ENCODE measurements around the gene PMP22.

PMP22 gene

DNA sequence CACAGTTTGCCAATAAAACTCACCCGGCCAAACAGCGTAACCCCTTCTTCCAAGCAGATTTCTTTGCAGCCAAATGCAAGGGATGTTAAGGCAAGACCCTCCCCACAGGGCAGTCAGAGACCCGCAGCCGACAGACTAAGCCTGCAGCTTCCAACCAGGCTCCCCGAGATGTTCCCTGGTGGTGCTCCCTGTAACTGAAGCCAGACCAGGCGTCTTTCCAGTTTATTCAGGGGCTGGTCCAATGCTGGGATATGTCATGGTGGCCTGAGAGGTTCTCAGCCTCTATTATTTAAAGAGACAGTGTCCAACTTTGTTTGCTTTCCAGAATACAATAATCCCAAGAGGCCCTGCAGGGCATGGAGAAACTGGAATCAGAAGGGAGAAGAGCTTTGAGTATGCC is at the start of gene PMP22:
PMP22 (minus strand) TSS at position 196 of the 400 bp plus-strand sequence. CDS start 4,599 bp downstream, outside the sequence.
- DNase-seq = no peak

DNA sequence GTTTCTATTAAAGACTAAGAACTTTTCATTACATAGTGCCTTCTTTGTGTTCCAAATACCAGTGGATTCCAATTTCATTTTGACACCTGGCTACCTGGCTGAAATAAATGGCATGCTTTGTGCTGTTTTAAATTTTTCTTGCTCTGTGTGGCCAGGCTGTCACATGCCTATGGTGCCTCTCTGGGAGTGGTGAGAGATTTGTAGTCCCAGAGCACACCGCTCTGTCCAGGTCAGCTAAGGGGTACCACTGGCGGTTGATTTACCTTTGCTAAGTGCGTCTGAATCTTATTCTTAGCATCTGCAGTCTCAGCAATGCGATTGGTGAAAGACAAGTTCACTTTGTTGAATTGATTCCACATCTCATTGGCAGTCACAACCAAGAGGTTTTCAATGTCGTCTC is 46.9 kb upstream of the PMP22 start:
- no peak for DNase-seq

DNA sequence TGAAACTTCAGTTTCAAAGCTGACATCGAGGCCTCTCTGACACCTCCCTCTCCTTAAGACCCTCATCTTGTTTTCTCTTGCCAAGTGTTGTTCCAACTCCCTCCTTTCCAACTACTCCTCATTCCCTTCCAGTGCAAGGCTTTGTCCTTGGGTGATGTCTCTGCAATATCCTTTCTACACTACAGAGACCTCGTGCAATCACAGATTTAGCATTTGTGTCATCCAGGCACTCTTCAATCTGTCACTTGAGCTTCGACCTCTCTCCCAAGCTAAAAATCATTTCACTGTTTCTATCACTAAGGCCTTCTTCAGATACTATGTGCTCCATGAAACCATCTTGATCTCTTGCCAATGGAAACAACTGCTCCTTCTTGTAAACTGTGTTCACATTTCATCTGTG is 44.7 kb upstream of the PMP22 start:
- DNase-seq = no peak

DNA sequence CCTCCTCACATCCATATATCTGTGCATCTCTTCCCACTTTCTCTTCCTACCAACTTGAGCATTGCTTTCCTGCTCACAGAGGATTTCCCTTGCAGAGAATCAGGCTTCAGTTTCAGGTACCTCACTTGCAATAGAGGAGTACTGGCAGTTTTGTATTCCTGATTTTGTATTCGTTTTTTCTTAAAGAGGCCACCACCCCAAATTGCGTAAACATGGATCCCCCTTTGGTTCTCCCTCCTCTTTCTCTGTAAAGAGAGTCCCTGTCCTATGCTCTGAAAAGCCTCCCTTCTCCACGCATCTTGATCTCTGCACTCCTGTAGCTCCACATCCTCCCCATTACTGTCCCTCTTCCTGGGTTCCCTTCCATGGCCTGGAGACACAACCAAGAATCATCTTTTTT is 44.1 kb upstream of the PMP22 start:
- no peak for DNase-seq

DNA sequence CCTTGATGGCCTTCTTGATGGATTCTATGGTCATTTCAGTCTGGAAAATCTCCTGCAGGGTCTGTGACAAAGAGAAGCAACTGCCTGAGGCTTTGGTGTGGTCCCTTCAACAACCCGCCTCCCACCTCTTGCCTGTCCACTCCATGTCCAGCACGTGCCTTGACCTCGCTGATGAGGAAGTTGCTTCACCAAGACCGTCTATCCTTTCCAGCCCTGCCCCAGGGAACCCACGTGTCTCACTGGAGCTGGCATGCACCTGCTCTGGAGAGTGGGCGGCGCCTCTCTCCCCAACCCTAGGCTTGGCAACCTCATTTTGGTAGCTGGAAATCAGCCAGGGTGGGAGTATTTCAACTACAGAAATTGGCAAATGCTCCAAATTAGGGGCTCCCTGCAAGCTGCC is 43.6 kb upstream of the PMP22 start:
- no peak for DNase-seq

DNA sequence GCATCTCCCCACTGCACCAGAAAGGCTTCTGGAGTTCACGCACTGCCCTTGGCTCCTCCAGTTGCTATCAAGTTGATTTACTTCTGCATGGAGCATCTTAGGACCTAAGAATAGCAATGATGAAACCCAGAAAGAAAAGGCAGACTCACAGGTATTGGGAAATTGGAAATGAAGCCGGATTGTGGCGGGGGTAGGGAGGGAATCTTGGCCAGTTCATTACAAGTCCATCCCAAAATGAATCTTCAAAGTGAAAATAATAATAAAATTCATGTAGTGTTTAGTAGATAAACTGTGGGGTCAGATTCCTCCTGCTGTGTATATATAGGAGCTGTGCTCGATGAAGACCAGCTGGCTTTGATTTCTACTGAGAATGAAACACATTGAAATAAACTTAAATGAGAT is 42.6 kb upstream of the PMP22 start:
- DNase-seq = no peak

DNA sequence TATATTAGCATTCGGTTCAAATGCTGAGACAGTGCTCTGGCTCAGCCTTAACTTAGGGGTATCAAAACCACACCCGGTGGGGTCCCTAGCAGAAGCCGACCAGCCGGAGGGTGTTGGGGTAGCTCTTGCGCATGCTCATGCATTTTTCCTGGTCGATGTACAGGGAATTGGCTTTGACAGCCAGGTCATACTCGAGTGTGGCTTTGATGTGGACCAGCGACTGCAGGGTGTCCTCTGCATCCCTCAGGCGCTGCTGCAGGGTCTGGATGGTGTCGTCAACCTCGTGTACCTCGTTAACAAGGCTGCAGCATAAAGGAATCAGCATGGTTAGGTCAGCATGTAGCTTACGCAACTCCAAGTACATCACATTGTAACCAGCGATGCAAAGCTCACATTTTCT is 38.7 kb upstream of the PMP22 start:
- DNase-seq = no peak

DNA sequence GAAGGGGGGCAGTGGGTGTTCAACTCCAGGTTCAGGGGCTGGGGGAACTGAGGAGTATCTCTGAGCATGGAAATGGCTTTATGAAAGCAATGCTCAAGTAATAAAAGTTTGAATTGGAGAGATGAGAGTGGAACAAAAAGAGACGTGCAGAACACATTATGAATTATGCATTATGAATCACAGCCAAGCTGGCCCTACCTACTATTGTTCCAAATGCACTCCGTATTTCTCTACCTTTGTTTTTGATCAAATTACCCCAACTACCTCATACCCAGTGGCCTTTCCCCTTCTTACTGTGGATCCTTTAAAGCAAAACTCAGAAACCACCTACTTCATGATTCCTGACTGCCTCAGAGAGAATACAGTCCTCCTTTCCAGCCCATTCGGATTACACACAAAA is 38.1 kb upstream of the PMP22 start:
- DNase-seq = no peak

DNA sequence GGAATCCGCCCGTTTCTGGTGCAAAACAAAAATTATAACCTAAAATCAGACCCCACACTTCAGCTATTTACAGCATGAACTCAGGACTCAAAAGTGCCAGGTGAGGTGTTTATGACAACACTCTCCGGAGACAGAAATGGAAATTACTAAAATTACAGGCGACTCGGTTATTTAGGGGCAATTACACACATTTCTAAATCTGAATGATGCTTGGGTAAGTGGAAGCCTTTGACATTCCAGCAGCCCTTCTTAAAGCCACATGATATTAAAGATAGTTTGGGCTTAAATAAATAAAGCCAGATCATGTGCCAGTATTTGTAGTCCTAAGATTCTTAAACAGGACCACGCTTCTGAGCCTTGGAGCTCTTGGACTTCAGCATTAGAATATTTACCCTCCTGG is 36.7 kb upstream of the PMP22 start:
- DNase-seq = no peak

DNA sequence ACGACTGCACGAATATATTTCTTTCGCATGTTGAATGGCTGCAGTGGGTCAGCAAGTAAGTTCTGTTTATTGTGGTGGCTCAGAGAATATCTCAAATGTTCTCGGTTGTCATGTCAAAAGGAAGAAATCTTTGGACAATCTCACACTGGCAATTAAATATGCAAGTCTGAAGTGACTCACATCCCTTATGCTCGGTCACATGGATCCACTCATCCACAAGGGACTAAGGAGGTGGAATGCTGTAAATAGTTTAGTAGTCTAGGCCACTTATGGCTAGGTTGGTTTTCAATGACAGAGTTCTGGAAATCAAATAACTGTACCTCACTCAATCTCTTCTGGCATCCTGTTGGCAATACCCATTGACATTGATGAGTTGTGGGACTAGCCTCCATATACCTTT is 33.0 kb upstream of the PMP22 start:
- no peak for DNase-seq

DNA sequence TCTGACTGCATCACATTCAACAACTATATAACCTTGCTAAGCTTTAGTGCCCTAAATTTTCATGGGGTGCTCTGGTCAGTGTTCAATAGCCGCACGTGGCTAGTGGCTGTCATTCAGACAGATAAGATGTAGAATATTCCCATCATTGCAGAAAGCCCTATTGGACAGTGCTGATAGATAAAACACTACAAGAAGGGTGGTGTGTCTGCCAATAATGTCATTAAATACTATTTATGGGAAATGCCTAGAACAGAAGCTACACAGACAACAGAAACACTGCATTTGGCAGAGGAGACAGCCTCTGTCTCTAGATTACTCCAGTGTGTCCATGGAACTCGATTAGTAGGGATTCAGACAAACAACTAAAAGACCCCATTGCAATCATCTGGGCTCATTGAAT is 28.4 kb upstream of the PMP22 start:
- DNase-seq = no peak

DNA sequence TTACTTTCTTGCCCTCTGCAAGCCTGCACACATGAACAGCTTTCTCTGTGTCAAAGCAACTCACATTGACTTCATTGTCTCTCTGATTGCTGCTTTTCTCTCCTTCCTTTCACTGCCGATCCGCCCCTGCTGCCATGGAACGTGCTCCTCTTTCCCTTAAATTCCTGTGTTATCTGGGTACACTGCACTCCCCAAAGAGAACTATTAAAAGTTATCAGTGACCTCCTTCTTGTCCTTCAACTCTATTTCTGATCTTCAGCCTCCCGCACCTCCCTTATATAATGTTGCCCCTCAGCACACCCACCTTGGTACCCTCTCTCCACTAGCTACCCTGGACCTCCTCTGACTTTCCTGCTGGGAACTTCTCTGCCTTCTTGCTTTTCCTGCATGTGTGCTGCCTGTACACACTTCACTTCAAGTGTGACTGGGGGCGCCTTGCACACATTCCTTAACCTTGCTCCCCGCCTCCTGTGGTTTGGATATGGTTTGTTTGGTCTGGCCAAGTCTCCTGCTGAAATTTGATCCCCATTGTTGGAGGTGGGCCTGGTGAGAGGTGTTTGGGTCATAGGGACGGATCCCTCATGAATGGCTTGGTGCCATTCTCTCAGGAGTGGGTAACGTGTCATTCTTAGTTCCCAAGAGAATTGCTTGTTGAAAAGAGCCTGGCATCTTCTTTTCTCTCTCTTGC is 26.7 kb upstream of the PMP22 start:
- no peak for DNase-seq

DNA sequence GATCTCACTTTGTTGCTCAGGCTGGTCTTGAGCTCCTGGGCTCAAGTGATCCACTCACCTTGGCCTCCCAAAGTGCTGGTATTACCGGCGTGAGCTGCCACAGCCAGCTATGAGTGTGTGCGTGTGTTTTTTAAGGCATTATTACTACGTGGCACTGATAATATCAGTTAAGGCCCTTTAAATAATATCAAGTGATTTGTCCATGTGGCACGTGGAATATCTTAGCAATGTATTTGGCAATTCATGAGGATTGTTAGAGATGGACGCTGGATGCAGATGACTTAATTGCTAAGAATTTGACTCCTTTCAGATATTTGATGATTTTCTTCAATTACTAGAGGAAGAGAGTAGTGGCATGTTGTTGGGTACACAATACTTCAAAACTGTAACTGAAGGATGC is 25.5 kb upstream of the PMP22 start:
- no peak for DNase-seq

DNA sequence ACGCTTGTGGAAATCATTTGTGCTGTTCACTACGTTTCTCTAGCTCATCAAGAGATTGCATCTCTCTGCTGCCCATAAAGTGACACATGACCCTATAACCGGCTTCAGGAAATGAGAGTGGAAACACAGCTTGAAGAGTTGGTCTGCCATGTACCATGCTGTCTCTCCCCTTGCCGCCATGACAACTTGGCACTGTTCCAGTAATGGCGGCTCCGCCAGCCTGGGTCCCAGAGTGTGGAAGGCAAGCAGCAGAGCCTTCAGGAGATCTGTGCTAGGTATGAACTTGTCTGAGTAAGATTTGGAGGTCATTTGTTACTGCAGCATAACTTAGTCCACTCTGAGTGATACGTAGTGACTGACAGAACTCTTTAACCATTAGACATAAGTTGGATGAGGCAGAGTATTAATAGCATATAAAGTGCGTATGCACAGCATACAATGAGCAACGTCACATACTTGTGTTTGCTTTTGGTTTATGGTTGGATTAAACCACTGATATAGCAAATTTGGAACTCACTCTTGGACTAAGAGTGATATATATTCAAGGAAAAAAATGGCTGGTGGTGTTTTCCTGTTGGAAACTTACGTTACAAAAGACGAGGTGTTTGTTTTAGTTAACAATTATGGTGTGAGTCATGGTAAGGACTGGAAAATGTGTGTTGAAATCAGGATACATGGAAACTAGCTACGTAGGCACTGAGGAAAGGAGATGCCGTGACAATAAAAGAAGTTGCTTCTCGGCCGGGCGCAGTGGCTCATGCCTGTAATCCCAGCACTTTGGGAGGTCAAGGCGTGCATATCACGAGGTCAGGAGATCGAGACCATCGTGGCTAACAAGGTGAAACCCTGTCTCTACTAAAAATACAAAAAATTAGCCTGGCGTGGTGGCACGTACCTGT is 24.4 kb upstream of the PMP22 start:
- DNase-seq = no peak

DNA sequence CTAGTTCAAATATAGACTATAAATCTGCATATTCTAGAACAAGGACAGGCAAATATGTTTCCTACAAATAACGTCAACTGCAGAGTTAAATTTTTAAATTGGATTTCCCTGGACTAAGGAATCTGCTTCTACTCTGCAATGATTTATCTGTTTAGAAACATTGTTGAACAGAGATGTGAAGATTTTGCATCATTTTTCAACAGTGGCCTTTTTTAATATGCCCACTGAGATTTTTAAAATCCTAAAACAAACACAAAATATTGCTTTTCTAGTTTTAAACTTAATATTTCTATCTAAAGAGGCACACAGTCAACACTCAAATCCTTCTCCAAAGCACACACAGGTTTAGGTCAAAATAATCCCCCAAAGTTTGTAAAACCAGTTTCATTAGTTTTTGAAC is 23.7 kb upstream of the PMP22 start:
- no peak for DNase-seq

DNA sequence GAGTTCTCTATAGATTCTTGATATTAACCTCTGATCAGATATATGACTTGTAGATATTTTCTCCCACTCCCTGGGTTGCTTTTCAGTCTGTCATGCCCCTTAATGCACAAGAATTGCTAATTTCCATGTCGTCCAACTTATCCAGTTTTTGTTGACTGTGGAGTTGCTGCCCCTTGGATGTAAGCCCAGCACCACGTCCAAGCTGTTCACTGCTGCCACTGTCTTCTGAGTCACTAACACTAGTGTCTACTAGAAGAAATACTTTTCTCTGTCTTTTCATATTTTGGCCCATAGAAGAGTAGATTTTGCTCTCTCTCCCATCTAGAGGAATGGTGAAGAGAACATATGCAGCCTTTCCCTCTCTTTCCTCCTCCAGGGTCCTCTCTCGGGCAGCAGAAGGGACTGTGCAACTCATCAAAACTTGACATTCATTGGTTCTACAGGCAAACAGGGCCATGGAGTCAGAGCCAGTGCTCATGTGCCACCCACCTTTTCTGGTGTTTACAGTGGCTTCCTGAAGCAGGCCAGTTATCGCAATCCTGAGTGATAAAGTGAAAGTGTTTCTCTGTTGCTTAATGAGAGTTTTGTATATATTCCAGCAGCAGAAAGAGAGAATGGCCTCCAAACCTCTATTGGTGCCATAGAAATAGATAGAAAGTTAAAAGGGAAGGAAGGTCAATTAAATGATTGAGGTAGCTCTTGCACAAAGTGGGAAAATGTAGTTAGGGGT is 22.6 kb upstream of the PMP22 start:
- DNase-seq = no peak

DNA sequence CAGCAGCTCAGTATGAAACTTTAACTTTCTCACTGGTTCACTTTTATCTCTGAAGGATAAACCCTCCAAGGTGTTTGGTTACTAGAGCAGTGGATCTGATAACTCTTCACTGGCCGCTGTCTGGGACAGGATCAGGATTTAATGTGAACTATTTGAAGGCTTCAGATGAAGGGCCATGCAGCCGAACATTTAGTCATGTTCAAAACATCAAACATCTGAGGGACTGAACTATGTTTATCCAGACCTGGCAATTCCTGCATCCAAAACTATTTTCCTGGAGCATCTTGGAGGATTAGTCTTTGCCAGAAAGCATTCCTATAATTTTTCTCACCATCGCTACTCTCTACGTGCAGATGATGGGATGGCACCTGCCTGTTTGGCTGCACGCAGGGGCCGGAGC is 20.3 kb upstream of the PMP22 start:
- DNase-seq = no peak

DNA sequence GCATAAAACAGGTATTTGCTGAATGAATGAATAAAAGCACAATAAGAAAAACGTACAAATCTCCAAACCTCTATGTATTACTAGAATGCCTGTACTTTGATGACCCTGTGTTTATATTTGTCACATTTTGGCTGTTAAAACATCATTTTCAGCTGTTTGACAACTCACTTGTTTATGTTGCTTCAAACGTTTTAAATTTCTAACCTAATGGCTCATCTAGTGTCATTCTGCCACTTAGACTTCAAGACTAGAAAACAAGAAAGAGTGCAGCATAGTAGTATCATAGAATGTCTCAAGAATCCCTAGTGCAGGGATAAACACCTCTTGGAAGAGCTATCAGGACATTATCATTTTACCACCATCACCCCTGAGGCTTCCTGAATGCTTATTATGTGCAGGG is 19.4 kb upstream of the PMP22 start:
- DNase-seq = no peak

DNA sequence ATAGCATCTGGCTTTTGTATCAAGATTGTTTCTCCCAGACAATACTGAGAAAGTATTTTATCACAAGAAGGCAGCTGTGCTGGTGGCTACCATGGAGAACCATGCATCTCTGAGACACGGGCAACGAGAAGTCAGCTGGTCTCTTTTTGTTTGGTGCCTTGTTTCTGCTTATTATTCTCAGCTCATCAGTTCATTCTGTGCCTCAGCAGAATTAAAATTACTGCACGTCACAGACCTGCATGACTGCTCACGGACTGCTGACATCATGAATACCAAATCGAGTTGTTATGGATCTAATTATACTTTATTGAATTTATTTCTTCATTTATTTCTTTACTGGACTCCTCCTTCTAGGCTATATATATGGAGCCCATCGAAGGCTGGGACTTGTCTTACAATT is 19.0 kb upstream of the PMP22 start:
- no peak for DNase-seq

DNA sequence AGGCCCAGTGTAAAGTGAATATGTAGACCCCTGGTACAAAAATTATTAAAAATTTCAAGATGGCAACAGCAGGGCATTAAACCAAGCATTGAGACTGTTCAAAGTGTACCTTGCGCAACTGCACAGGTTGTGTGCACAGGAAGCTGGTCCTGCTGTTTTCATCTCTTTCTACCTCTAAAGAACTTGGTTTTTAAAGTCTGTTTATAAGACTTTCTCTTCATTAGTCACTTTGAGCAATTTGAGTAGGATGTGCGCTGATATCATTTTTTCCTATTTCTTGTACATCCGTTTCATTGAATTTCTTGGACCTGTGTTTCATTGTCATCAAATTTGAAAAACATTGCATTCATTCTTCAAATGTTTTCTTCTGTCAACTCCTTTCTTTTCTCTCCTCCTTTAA is 16.8 kb upstream of the PMP22 start:
- DNase-seq = no peak

DNA sequence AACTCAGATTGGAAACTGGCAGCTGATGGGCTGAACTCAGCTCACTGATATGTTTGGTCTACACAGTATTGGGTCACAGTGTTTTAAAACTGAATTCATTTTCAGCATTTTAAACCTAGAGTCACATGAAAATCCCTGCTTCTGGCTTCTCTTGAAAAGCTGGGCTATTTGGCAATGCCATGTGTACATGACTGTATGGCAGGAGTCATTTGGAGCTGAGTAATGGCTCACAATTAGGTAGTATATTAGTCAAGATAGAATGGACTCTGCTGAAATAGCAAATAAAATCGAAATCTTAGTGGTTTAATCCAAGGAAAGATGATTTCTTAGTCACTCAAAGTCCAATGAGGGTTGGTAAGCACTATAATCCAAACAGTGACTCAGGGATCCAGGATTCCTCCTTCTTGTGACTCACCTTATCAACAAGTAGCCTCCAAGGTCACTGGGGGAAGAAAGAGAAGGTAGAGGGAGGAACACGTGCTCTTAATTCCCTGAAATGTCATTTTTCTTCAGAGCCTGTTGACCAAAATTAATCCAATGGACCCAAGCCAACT is 13.9 kb upstream of the PMP22 start:
- DNase-seq = no peak

DNA sequence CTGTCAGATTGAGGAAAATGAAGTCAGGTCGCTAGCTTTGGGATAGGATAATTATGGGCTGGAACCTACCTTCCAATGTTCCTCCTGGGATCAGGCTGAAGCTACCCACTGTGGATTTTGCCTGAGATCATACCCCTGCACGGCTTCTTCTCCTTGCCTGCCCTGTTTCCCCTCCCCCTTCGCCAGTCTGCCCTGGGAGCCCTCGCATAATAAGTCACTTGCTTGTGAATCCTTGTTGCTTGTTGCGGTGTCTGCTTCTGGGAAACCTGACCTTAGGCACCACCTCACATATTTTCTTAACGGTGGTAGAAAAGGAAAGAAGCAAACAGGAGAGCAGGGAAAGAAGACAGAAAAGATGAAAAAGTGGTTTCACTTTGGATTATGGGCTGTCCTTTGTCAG is 13.3 kb upstream of the PMP22 start:
- no peak for DNase-seq

DNA sequence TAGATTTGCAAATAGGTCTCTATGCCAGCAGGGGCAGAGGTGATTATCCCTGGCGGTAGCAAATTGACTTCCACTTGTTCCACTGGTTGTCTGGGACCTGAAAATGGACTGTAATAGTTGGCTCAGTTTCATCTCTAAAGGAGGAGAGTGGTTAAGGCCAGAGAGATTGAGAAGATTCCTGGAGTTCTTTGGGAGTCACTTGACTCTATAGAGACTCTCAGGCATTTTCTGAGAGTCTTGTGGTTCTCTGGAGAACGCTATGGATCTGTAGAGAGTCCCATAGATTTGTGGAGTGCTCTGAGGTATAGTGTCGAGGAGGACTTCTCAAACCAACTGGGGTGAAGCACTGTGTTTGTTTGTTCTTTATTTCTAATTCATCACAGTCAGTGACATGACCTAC is 8.9 kb upstream of the PMP22 start:
- DNase-seq = no peak
